ENCODE data around the gene SHTN1.

DNA sequence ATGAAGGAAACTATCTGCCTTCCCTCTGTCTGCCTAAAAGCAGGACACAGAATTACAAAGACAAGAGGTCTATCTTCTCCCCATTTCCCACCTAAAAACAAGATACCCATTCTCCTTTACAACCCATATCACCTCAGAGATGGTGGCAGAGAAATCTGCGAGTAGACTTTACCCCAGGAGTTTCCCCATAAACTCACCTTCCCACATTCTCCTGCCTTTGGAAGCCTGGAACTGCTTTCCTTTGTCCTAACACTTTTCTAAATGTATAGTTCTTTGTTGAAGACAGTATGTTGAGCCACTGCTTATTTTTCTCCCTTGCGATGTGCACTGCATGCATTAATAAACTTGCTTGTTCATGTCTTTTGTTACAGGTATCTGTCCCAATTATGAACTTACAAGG is 8.0 kb downstream of the SHTN1 start:
- no peak for TF ChIP-seq EP300 (IDR thresholded peaks at IDR 0.05)
- TF ChIP-seq, protein P1, sequence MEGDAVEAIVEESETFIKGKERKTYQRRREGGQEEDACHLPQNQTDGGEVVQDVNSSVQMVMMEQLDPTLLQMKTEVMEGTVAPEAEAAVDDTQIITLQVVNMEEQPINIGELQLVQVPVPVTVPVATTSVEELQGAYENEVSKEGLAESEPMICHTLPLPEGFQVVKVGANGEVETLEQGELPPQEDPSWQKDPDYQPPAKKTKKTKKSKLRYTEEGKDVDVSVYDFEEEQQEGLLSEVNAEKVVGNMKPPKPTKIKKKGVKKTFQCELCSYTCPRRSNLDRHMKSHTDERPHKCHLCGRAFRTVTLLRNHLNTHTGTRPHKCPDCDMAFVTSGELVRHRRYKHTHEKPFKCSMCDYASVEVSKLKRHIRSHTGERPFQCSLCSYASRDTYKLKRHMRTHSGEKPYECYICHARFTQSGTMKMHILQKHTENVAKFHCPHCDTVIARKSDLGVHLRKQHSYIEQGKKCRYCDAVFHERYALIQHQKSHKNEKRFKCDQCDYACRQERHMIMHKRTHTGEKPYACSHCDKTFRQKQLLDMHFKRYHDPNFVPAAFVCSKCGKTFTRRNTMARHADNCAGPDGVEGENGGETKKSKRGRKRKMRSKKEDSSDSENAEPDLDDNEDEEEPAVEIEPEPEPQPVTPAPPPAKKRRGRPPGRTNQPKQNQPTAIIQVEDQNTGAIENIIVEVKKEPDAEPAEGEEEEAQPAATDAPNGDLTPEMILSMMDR (IDR thresholded peaks at IDR 0.05), result no peak
- no peak for TF ChIP-seq POLR2A (IDR thresholded peaks at IDR 0.05)

Data from stomach (tissue), 4 donors.